ENCODE results near the gene COL9A2. TPM values are rescaled to one million over a fixed set of nuclear protein-coding genes. Genes with fewer than 3 reads are reported as not detected.

The COL9A2 gene
- total RNA-seq, 1 experiment from 2014 or later: 13.5 TPM

DNA sequence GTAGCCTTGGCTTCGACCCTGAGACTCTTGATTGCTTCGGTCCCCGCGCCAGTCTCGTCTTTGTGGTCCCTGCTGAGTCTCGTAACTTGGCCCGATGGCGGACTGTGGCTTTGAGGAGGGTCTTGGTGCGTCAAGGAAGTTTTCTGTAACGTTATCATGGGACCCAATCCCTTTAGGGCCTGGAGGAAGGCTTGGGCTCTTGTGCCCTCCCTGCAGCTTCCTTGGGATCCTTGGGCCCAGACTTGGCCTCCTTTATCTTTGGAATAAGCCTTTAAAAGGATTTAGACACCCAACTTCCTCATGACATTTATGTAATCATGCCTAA, 58.7 kb downstream of the COL9A2 start:
- peak overlapping the region; percentile 99 for H3K4me3 ChIP-seq
- H2AFZ ChIP-seq: peak overlapping the region; percentile 98
- H3K4me2 ChIP-seq: peak overlapping the region; percentile 73
- H3K27me3 ChIP-seq (ENCODE audit: insufficient read depth, low read depth): no peaks in the 10 kb centered on the region
- no peak for DNase-seq
- BruUV-seq (replicated peaks): TSS peak; percentile 51
- CTCF ChIA-PET: no interaction called here
- peaks cover 19% of the 10 kb centered on the region for H3F3A ChIP-seq (ENCODE audit: insufficient read depth, low read depth)
- POLR2A ChIA-PET (ENCODE audit: unreplicated experiment): interaction anchor here (1.3 kb wide), 1 partner anchor 17 kb away, joined by 6 read pairs; no protein-coding TSS in a partner anchor
- peaks cover 28% of the 10 kb centered on the region for H3K36me3 ChIP-seq (ENCODE audit: low read depth)
- H3K4me1 ChIP-seq (replicated peaks; ENCODE audit: insufficient read depth): peaks cover 11% of the 10 kb centered on the region
- H3K27ac ChIP-seq: peak overlapping the region; percentile 46
- intact Hi-C loops (cut with micrococcal nuclease; ENCODE audit: unreplicated experiment): loop anchor here (1.0 to 5.0 kb wide), 4 partner anchors 79 to 218 kb away; partner anchors contain the start of genes CAP1 and RLF
- no peaks in the 10 kb centered on the region for H3K9me2 ChIP-seq (ENCODE audit: insufficient read depth)
- TF ChIP-seq, protein P1, sequence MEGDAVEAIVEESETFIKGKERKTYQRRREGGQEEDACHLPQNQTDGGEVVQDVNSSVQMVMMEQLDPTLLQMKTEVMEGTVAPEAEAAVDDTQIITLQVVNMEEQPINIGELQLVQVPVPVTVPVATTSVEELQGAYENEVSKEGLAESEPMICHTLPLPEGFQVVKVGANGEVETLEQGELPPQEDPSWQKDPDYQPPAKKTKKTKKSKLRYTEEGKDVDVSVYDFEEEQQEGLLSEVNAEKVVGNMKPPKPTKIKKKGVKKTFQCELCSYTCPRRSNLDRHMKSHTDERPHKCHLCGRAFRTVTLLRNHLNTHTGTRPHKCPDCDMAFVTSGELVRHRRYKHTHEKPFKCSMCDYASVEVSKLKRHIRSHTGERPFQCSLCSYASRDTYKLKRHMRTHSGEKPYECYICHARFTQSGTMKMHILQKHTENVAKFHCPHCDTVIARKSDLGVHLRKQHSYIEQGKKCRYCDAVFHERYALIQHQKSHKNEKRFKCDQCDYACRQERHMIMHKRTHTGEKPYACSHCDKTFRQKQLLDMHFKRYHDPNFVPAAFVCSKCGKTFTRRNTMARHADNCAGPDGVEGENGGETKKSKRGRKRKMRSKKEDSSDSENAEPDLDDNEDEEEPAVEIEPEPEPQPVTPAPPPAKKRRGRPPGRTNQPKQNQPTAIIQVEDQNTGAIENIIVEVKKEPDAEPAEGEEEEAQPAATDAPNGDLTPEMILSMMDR (conservative IDR thresholded peaks at IDR 0.05): no peak
- no peak for TF ChIP-seq EZH2 (IDR thresholded peaks at IDR 0.05; ENCODE audit: low read depth)
- H3K79me2 ChIP-seq (ENCODE audit: low read depth): peaks cover 56% of the 10 kb centered on the region
- no peaks in the 10 kb centered on the region for H3K9me3 ChIP-seq (ENCODE audit: insufficient read depth, low read depth)
- peaks cover 5% of the 10 kb centered on the region; the same call in 1 of the 2 replicates for H4K20me1 ChIP-seq (ENCODE audit: insufficient read depth)

DNA sequence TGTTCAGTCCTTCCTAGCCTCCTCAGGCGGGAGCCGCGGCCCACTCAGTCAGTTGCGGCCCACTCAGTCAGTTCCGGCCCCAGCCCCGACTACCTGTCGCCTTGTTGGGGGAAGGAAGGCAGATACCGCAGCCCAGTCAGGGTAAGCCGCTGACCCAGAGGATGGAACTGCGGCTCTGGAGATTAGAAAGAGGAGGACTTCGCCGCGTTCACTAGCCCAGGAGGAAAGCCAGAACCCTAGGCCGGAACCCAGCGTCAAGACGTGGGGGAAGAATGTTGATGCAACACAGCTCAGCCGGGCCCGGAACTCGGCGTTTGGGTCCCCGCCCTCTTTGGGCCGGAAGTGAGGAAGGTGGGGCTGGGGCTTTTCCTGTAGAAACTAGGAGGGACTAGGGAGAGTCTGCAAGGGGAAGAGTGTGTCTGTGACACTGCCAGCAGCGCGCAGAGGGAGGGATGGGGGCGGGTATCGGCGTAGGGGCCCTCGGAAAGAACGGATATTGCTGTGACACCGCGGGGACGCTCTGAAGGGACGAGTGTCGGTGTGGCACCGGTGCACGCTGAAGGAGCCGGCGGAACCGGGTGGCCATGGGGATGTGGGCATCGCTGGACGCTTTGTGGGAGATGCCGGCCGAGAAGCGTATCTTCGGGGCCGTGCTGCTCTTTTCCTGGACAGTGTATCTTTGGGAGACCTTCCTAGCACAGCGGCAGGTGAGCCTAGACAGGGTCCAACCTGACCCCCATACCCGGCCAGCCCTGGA, 59.2 kb downstream of the COL9A2 start, which contains the start of gene ZMPSTE24:
Gene ZMPSTE24 (plus strand): TSS at position 549 of the 757 bp plus-strand sequence. CDS start 36 bp downstream, at position 585.
- Histone ChIP-seq H3K9me2 (ENCODE audit: insufficient read depth) (no peaks in the 10 kb centered on the region), H3K27me3 (ENCODE audit: insufficient read depth, low read depth) (no peaks in the 10 kb centered on the region), H3K4me1 (replicated peaks; ENCODE audit: insufficient read depth) (peaks cover 11% of the 10 kb centered on the region), H3K36me3 (ENCODE audit: low read depth) (peaks cover 22% of the 10 kb centered on the region), H3K4me2 (peak within 1 kb of the TSS; percentile 82), H3F3A (ENCODE audit: insufficient read depth, low read depth) (peaks cover 19% of the 10 kb centered on the region), H3K79me2 (ENCODE audit: low read depth) (peaks cover 56% of the 10 kb centered on the region), H2AFZ (peak within 1 kb of the TSS; percentile 98), H3K9me3 (ENCODE audit: insufficient read depth, low read depth) (no peaks in the 10 kb centered on the region), H3K27ac (peak within 1 kb of the TSS; percentile 96), H3K4me3 (peak within 1 kb of the TSS; percentile 99), H4K20me1 (ENCODE audit: insufficient read depth) (peaks cover 3% of the 10 kb centered on the region; the same call in 1 of the 2 replicates)
- TF ChIP-seq EZH2 (IDR thresholded peaks at IDR 0.05; ENCODE audit: low read depth): no peak
- POLR2A ChIA-PET (ENCODE audit: unreplicated experiment): interaction anchor here (0.7 to 1.3 kb wide), 2 partner anchors 16 to 449 kb away, joined by 6 to 27 read pairs; no protein-coding TSS in a partner anchor
- intact Hi-C loops (cut with micrococcal nuclease; ENCODE audit: unreplicated experiment): loop anchor here (1.0 to 5.0 kb wide), 4 partner anchors 79 to 218 kb away; partner anchors contain the start of genes CAP1 and RLF
- no TSS peak for BruUV-seq (replicated peaks)
- CTCF ChIA-PET: interaction anchor here (0.6 kb wide), 2 partner anchors 15 to 244 kb away, joined by 8 to 10 read pairs; no protein-coding TSS in a partner anchor
- DNase-seq: peak; percentile 93 to 96

DNA sequence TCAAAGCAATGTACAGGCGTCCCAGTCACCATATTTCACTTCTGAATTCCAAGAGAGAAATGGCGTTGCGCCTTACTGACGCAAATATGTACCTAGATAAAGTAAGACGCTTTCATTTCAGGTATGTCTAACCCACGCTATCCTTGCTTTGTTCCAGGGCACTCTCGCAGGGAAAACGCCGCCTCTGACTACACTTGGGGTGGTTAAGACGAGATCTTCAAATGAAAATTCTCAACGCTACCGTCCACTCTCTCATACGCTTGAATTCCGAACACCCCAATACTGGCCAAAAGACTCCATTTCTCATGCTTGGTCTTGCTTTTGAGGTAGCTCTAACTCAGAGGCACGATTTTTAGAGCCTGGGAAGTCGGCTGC, 59.8 kb downstream of the COL9A2 start:
- no peak for TF ChIP-seq EZH2 (IDR thresholded peaks at IDR 0.05; ENCODE audit: low read depth)
- TF ChIP-seq, protein P1 (conservative IDR thresholded peaks at IDR 0.05): no peak
- Histone ChIP-seq H3K27ac (peak overlapping the region; percentile 96), H3K4me1 (replicated peaks; ENCODE audit: insufficient read depth) (peaks cover 11% of the 10 kb centered on the region), H3K4me3 (peak overlapping the region; percentile 99), H3K4me2 (peak overlapping the region; percentile 82), H3K79me2 (ENCODE audit: low read depth) (peaks cover 56% of the 10 kb centered on the region), H3F3A (ENCODE audit: insufficient read depth, low read depth) (peaks cover 19% of the 10 kb centered on the region), H3K9me3 (ENCODE audit: insufficient read depth, low read depth) (no peaks in the 10 kb centered on the region), H4K20me1 (ENCODE audit: insufficient read depth) (no peaks in the 10 kb centered on the region), H3K27me3 (ENCODE audit: insufficient read depth, low read depth) (no peaks in the 10 kb centered on the region), H3K36me3 (ENCODE audit: low read depth) (peaks cover 19% of the 10 kb centered on the region), H2AFZ (peak overlapping the region; percentile 95), H3K9me2 (ENCODE audit: insufficient read depth) (no peaks in the 10 kb centered on the region)
- TSS peak; percentile 96 for BruUV-seq (replicated peaks)
- ChIA-PET POLR2A (ENCODE audit: unreplicated experiment) (interaction anchor here (0.7 to 1.3 kb wide), 2 partner anchors 16 to 449 kb away, joined by 6 to 27 read pairs; no protein-coding TSS in a partner anchor), CTCF (interaction anchor here (0.6 kb wide), 2 partner anchors 14 to 243 kb away, joined by 8 to 10 read pairs; no protein-coding TSS in a partner anchor)
- intact Hi-C loops (cut with micrococcal nuclease; ENCODE audit: unreplicated experiment): loop anchor here (5.0 kb wide), 1 partner anchor 80 kb away; no protein-coding TSS in a partner anchor
- no peak for DNase-seq

Measured in PC-9 (cell line).